Endothelial cell of umbilical vein (primary cell): Measurements from ENCODE around the gene EFHC2. TPM values are rescaled to one million over a fixed set of nuclear protein-coding genes. Genes with fewer than 3 reads are reported as not detected.

ENCODE experiments used
- BruUV-seq: library from RNA; stranded (reverse); fragments of 400-500 nt; replicated peaks from 2 replicates; lab custom pipeline; 2021; lab: Mats Ljungman, UMichigan
- CTCF ChIA-PET: fragments of 300-600, 350-600 bp; sonication (Branson Sonifier 250); formaldehyde crosslinking; loops from one replicate; lab custom pipeline; 2021; ENCODE audit warnings: antibody characterized with exemption, inconsistent platforms; lab: Charles Lee
- POLR2A ChIA-PET: fragments of 300-600, 350-600 bp; sonication (Branson Sonifier 250); formaldehyde crosslinking; loops from one replicate; lab custom pipeline; 2021; ENCODE audit warnings: antibody characterized with exemption, inconsistent platforms; lab: Charles Lee
- DNase-seq: peaks from one replicate; pipeline ENCODE4 v3.0.0-alpha.2; 2011; ENCODE audit warnings: low read depth, low spot score
- FAIRE-seq: peaks from 2 replicates; lab custom pipeline; 2011; peaks lifted over from hg19 to GRCh38; lab: Jason Lieb, UNC
- H2AFZ ChIP-seq: 2 replicates; pipeline ENCODE4 v1.6.0; 2012; ENCODE audit warnings: low read depth, low read length, control low read depth, inconsistent platforms
- H3K27ac ChIP-seq: 2 replicates; pipeline ENCODE4 v1.5.1; 2011; ENCODE audit warnings: low read depth, mild to moderate bottlenecking, control low read depth, low read length, moderate library complexity; ENCODE audit not compliant: insufficient read depth
- H3K27me3 ChIP-seq, 2 experiments: 2 replicates each; pipeline versions ENCODE4 v1.6.0 to v1.6.1; 2011; ENCODE audit warnings: low read length in 2 of 2, mixed read lengths in 1 of 2; ENCODE audit not compliant: control insufficient read depth in 2 of 2, insufficient read depth in 2 of 2
- H3K36me3 ChIP-seq, 2 experiments: 2 replicates in 1 of 2; 3 replicates in 1 of 2; pipeline ENCODE4 v1.5.1; 2011; ENCODE audit warnings: low read length in 2 of 2, mild to moderate bottlenecking in 1 of 2, moderate library complexity in 1 of 2; ENCODE audit not compliant: control insufficient read depth in 2 of 2, insufficient read depth in 2 of 2; ENCODE audit errors: extremely low read depth in 1 of 2
- H3K4me1 ChIP-seq: 3 replicates; pipeline ENCODE4 v1.5.1; 2011; ENCODE audit warnings: mild to moderate bottlenecking, low read length; ENCODE audit not compliant: control insufficient read depth, insufficient read depth; ENCODE audit errors: extremely low read depth
- H3K4me2 ChIP-seq: 2 replicates; pipeline ENCODE4 v1.6.1; 2011; ENCODE audit warnings: low read length, control low read depth, mixed read lengths; ENCODE audit not compliant: insufficient read depth
- H3K4me3 ChIP-seq, 3 experiments: fragments of 200-600 bp in 1 of 3; sonication (generic), shearing (Covaris generic) in 1 of 3; replicated peaks in 1 of 3; 2 replicates each; pipeline ENCODE4 v1.5.1; 2011 to 2016; ENCODE audit warnings: control low read depth in 3 of 3, low read length in 3 of 3, mild to moderate bottlenecking in 2 of 3, inconsistent platforms in 1 of 3, low read depth in 1 of 3, moderate library complexity in 1 of 3; ENCODE audit not compliant: insufficient read depth in 1 of 3
- H3K79me2 ChIP-seq: 2 replicates; pipeline ENCODE4 v1.6.0; 2012; ENCODE audit warnings: low read length, inconsistent platforms; ENCODE audit not compliant: control insufficient read depth, insufficient read depth
- H3K9ac ChIP-seq: replicated peaks from 2 replicates; pipeline ENCODE3; 2011; ENCODE audit warnings: low read length, control low read depth; ENCODE audit not compliant: insufficient read depth; ENCODE audit errors: extremely low read depth
- H3K9me1 ChIP-seq: replicated peaks from 3 replicates; pipeline ENCODE4 v1.6.0; 2011; ENCODE audit warnings: mild to moderate bottlenecking, low read length; ENCODE audit not compliant: control insufficient read depth, insufficient read depth; ENCODE audit errors: extremely low read depth
- H3K9me3 ChIP-seq: replicated peaks from 2 replicates; pipeline ENCODE4 v1.5.1; 2012; ENCODE audit warnings: low read length, inconsistent platforms; ENCODE audit not compliant: control insufficient read depth, insufficient read depth
- H4K20me1 ChIP-seq: replicated peaks from 2 replicates; pipeline ENCODE3; 2011; ENCODE audit warnings: mild to moderate bottlenecking, low read length; ENCODE audit not compliant: control insufficient read depth, insufficient read depth; ENCODE audit errors: extremely low read depth
- EZH2 ChIP-seq: IDR thresholded peaks from 2 replicates; pipeline ENCODE4 v1.6.1; 2012; ENCODE audit warnings: borderline replicate concordance, low read depth, mild to moderate bottlenecking, moderate library complexity, low read length, inconsistent platforms; ENCODE audit not compliant: severe bottlenecking
- FOS ChIP-seq: IDR thresholded peaks from 2 replicates; pipeline ENCODE4 v1.6.1; 2011; ENCODE audit warnings: mild to moderate bottlenecking, low read length, moderate library complexity, borderline replicate concordance; ENCODE audit not compliant: insufficient read depth
- GATA2 ChIP-seq: IDR thresholded peaks from 2 replicates; pipeline ENCODE4 v1.7.0; 2011; ENCODE audit warnings: low read depth, mild to moderate bottlenecking, moderate library complexity, mixed read lengths, low read length; ENCODE audit not compliant: insufficient read length, insufficient read depth
- JUN ChIP-seq: IDR thresholded peaks from 2 replicates; pipeline ENCODE4 v1.6.1; 2011; ENCODE audit warnings: borderline replicate concordance, low read depth; ENCODE audit not compliant: insufficient read length, insufficient read depth
- MYC ChIP-seq: IDR thresholded peaks from one replicate; pipeline ENCODE4 v1.6.1; 2011; ENCODE audit warnings: mild to moderate bottlenecking, low read depth, low read length
- POLR2A ChIP-seq: IDR thresholded peaks from 2 replicates; pipeline ENCODE4 v1.6.1; 2012; ENCODE audit warnings: low read depth, mild to moderate bottlenecking, control low read depth, low read length
- POLR2AphosphoS5 ChIP-seq: IDR thresholded peaks from 2 replicates; pipeline ENCODE4 v1.6.1; 2012; ENCODE audit warnings: low read depth, mild to moderate bottlenecking, control low read depth, low read length, moderate library complexity; ENCODE audit not compliant: insufficient read depth
- dilution Hi-C: fragments of 300-500 bp; cut with MboI; formaldehyde crosslinking; loops from one replicate; pipeline ENCODE4 v1.15.0; 2019; ENCODE audit warnings: low sequenced_read_pairs; ENCODE audit not compliant: extremely low pct_ligation_motif_present
- intact Hi-C: fragments of 100-400 bp; cut with micrococcal nuclease; formaldehyde crosslinking; loops from one replicate; pipeline ENCODE4 v1.10.0; 2022
- polyA plus RNA-seq, 4 experiments: library from polyadenylated mRNA; depleted of rRNA in 3 of 4; stranded (reverse) in 3 of 4; unstranded in 1 of 4; fragments of >200 nt; gene quantifications; 2 replicates each; pipeline versions ENCODE4 v1.2.1 to v1.2.3, GENCODE V29; 2011 to 2012; ENCODE audit warnings: missing spikeins in 1 of 4
- total RNA-seq: library from RNA; stranded (reverse); gene quantifications from 2 replicates; pipeline ENCODE4 v1.2.3, GENCODE V29; 2021
- TF ChIP-seq, protein P1 (sequence below), 2 donors: IDR thresholded peaks; 1 replicate in 1 of 2; 2 replicates in 1 of 2; pipeline ENCODE4 v1.5.1; 2011; ENCODE audit warnings: low read length in 2 of 2, mild to moderate bottlenecking in 2 of 2, moderate library complexity in 2 of 2, control low read depth in 1 of 2, inconsistent platforms in 1 of 2, low read depth in 1 of 2; ENCODE audit not compliant: insufficient read depth in 1 of 2; ENCODE audit errors: extremely low read depth in 1 of 2
- TF ChIP-seq, protein P2 (sequence below): IDR thresholded peaks from 2 replicates; pipeline ENCODE4 v1.6.1; 2011; ENCODE audit not compliant: insufficient read depth, insufficient read length

Gene EFHC2
- total and polyA plus RNA-seq, 2 donors (not counting 3 experiments of a cell fraction or from before 2014, with no cell fraction given), result not detected

DNA sequence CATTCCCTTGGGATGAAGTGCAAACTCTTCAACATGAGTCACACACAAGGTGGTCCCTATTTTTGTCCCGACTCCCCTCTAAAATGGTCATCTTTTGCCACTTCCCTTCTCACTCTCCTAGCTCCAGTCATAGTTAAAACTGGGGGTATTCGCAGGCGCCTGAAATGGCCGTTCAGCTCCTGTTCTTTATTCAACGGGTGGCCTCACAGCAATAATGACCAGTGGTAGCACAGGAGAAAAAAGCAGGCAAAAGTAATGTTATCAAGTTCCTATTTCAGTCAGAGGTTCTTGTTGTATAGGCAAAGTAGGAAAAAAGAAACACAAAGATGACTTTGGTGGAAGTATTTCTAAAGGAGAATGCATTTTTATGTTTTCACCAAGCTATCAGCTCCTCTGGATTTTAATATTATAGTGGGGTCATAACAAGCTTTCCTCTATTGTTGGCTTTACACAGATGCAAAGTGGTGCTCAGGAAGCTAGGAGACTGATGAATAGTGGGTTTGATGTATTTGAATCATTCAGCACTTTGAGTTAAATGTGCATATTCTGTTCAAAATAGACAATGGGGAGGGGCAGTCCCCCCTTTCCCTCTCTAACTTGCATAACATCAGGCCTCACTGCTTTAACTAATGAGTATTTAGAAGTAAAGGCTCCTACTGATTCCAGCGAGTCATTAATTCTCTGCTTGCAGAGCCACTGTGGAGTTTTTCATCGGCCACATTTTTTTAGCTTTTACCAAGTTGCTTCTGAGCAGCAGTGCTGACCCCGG lies 199.1 kb downstream of the EFHC2 start:
- no peak overlapping the region for H2AFZ ChIP-seq
- TF ChIP-seq POLR2AphosphoS5 (no peak), POLR2A (no peak), EZH2 (no peak)
- H3K36me3 ChIP-seq, result no peaks in the 10 kb centered on the region
- no peaks in the 10 kb centered on the region for H3K9me3 ChIP-seq
- no peaks in the 10 kb centered on the region for H4K20me1 ChIP-seq
- H3K4me3 ChIP-seq, result no peak overlapping the region
- BruUV-seq, result no TSS peak
- DNase-seq (no peak), FAIRE-seq (no peak)
- POLR2A ChIA-PET, result no interaction called here
- intact Hi-C loops (no loop called here), dilution Hi-C loops (no loop called here)
- no peaks in the 10 kb centered on the region for H3K9me1 ChIP-seq
- CTCF ChIA-PET, result no interaction called here
- H3K27ac ChIP-seq, result no peak overlapping the region
- no peaks in the 10 kb centered on the region for H3K4me1 ChIP-seq
- no peak overlapping the region for H3K4me2 ChIP-seq
- no peaks in the 10 kb centered on the region for H3K27me3 ChIP-seq
- H3K79me2 ChIP-seq, result no peaks in the 10 kb centered on the region
- no peak overlapping the region for H3K9ac ChIP-seq

DNA sequence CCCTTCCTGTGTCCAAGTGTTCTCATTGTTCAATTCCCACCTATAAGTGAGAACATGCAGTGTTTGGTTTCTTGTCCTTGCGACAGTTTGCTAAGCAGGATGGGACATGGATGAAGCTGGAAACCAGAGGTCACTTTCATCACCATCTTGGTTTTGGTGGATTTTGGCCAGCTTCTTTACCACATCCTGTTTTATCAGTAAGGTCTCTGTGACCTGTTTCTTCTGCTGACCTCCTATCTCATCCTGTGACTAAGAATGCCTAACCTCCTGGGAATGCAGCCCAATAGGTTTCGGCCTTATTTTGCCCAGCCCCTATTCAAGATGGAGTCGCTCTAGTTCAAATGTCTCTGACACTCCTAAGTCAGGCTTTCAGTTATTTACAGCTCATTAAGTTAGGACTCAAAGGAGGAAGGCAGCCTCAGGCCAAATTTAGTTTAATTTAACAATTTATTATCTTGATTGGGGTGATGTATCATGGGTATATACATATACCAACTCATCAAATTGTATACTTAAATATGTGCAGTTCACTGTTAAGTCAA lies 200.3 kb downstream of the EFHC2 start:
- ChIA-PET CTCF (no interaction called here), POLR2A (no interaction called here)
- H3K9ac ChIP-seq, result no peak overlapping the region
- FAIRE-seq (no peak), DNase-seq (no peak)
- dilution Hi-C loops, result no loop called here
- no peak overlapping the region for H3K4me3 ChIP-seq
- no peak overlapping the region for H3K27ac ChIP-seq
- H3K4me2 ChIP-seq, result no peak overlapping the region
- no peaks in the 10 kb centered on the region for H3K36me3 ChIP-seq
- no peaks in the 10 kb centered on the region for H3K79me2 ChIP-seq
- no peaks in the 10 kb centered on the region for H3K9me3 ChIP-seq
- H2AFZ ChIP-seq, result no peak overlapping the region
- H3K9me1 ChIP-seq, result no peaks in the 10 kb centered on the region
- no peaks in the 10 kb centered on the region for H3K27me3 ChIP-seq
- no TSS peak for BruUV-seq
- no peaks in the 10 kb centered on the region for H3K4me1 ChIP-seq
- intact Hi-C loops, result no loop called here
- no peaks in the 10 kb centered on the region for H4K20me1 ChIP-seq
- no peak for TF ChIP-seq FOS
- TF ChIP-seq POLR2AphosphoS5, result no peak
- TF ChIP-seq, protein P1, sequence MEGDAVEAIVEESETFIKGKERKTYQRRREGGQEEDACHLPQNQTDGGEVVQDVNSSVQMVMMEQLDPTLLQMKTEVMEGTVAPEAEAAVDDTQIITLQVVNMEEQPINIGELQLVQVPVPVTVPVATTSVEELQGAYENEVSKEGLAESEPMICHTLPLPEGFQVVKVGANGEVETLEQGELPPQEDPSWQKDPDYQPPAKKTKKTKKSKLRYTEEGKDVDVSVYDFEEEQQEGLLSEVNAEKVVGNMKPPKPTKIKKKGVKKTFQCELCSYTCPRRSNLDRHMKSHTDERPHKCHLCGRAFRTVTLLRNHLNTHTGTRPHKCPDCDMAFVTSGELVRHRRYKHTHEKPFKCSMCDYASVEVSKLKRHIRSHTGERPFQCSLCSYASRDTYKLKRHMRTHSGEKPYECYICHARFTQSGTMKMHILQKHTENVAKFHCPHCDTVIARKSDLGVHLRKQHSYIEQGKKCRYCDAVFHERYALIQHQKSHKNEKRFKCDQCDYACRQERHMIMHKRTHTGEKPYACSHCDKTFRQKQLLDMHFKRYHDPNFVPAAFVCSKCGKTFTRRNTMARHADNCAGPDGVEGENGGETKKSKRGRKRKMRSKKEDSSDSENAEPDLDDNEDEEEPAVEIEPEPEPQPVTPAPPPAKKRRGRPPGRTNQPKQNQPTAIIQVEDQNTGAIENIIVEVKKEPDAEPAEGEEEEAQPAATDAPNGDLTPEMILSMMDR (IDR thresholded peaks at IDR 0.05; ENCODE audit: extremely low read depth in 1 of 2, insufficient read depth in 1 of 2, low read depth in 1 of 2, low read length in 2 of 2), result no peak
- no peak for TF ChIP-seq JUN
- TF ChIP-seq, protein P2, sequence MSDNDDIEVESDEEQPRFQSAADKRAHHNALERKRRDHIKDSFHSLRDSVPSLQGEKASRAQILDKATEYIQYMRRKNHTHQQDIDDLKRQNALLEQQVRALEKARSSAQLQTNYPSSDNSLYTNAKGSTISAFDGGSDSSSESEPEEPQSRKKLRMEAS, result no peak
- TF ChIP-seq MYC, result no peak
- TF ChIP-seq POLR2A, result no peak
- TF ChIP-seq GATA2, result no peak
- TF ChIP-seq EZH2, result no peak
